SK-N-SH (cell line): ENCODE results near the gene FBF1. TPM values are rescaled to one million over a fixed set of nuclear protein-coding genes. Genes with fewer than 3 reads are reported as not detected.

ENCODE experiments used
- CTCF ChIA-PET: fragments of 300-600, 350-600 bp; formaldehyde crosslinking; extraction: SDS; loops from one replicate; lab custom pipeline; 2021; lab: Yijun Ruan, JAX
- POLR2A ChIA-PET: fragments of 350-600 bp; sonication (Branson Sonifier 250); formaldehyde crosslinking; extraction: SDS; loops from one replicate; lab custom pipeline; 2020; ENCODE audit warnings: antibody characterized with exemption, inconsistent platforms; lab: Yijun Ruan, JAX
- DNase-seq: peaks from one replicate; pipeline ENCODE4 v3.0.0; 2012
- H2AFZ ChIP-seq: fragments of 200-600 bp; sonication (generic); 2 replicates; pipeline ENCODE4 v1.8.1; 2016; ENCODE audit warnings: antibody characterized with exemption, mild to moderate bottlenecking, low read depth
- H3F3A ChIP-seq: fragments of 200-600 bp; sonication (generic); replicated peaks from 2 replicates; pipeline ENCODE3; 2016; ENCODE audit warnings: antibody characterized with exemption, mild to moderate bottlenecking; ENCODE audit not compliant: insufficient read depth
- H3K27ac ChIP-seq, 2 experiments: fragments of 200-500 bp in 1 of 2; fragments of 200-600 bp in 1 of 2; sonication (Bioruptor generic) in 1 of 2; sonication (generic), shearing (Covaris generic) in 1 of 2; 2 replicates each; pipeline versions ENCODE4 v1.5.1 to v1.6.1; 2014 to 2016; ENCODE audit warnings: low read depth in 2 of 2, inconsistent platforms in 1 of 2, low read length in 1 of 2, mild to moderate bottlenecking in 1 of 2, mixed read lengths in 1 of 2
- H3K27me3 ChIP-seq: fragments of 200-600 bp; sonication (generic), shearing (Covaris generic); 2 replicates; pipeline ENCODE4 v1.6.1; 2016; ENCODE audit warnings: mixed run types; ENCODE audit not compliant: insufficient read depth
- H3K36me3 ChIP-seq, 2 experiments: fragments of 200-500 bp in 1 of 2; fragments of 200-600 bp in 1 of 2; sonication (Bioruptor generic) in 1 of 2; sonication (generic) in 1 of 2; replicated peaks in 1 of 2; 2 replicates each; pipeline versions ENCODE3 to v1.5.1; 2014 to 2016; ENCODE audit warnings: low read length in 1 of 2, mild to moderate bottlenecking in 1 of 2; ENCODE audit not compliant: insufficient read depth in 2 of 2, control insufficient read depth in 1 of 2
- H3K4me1 ChIP-seq, 2 experiments: fragments of 200-500 bp in 1 of 2; fragments of 200-600 bp in 1 of 2; sonication (Bioruptor generic) in 1 of 2; sonication (generic), shearing (Covaris generic) in 1 of 2; 2 replicates each; pipeline versions ENCODE4 v1.5.1 to v1.6.1; 2014 to 2016; ENCODE audit warnings: low read depth in 1 of 2, low read length in 1 of 2, mixed run types in 1 of 2; ENCODE audit not compliant: insufficient read depth in 2 of 2, control insufficient read depth in 1 of 2
- H3K4me2 ChIP-seq: fragments of 200-600 bp; sonication (generic), shearing (Covaris generic); 2 replicates; pipeline ENCODE4 v1.6.1; 2017; ENCODE audit warnings: mixed run types
- H3K4me3 ChIP-seq, 2 experiments: fragments of 200-500 bp in 1 of 2; fragments of 200-600 bp in 1 of 2; sonication (Bioruptor generic) in 1 of 2; sonication (generic), shearing (Covaris generic) in 1 of 2; 2 replicates each; pipeline versions ENCODE4 v1.5.1 to v1.8.1; 2014 to 2016; ENCODE audit warnings: low read depth in 2 of 2, inconsistent platforms in 1 of 2, low read length in 1 of 2, mild to moderate bottlenecking in 1 of 2, mixed read lengths in 1 of 2, moderate library complexity in 1 of 2
- H3K79me2 ChIP-seq: fragments of 200-600 bp; sonication (generic); 2 replicates; pipeline ENCODE4 v1.8.1; 2017; ENCODE audit warnings: mild to moderate bottlenecking; ENCODE audit not compliant: insufficient read depth
- H3K9ac ChIP-seq: fragments of 200-600 bp; sonication (generic); 2 replicates; pipeline ENCODE4 v1.6.1; 2017; ENCODE audit warnings: mixed run types
- H3K9me2 ChIP-seq: fragments of 200-600 bp; sonication (generic); 2 replicates; pipeline ENCODE4 v1.6.1; 2017; ENCODE audit warnings: mixed run types
- H3K9me3 ChIP-seq: fragments of 200-600 bp; sonication (generic); 2 replicates; pipeline ENCODE4 v1.6.1; 2017; ENCODE audit warnings: mixed run types, mild to moderate bottlenecking, moderate library complexity
- H4K20me1 ChIP-seq: fragments of 200-600 bp; sonication (generic); 2 replicates; pipeline ENCODE4 v1.6.1; 2017; ENCODE audit warnings: mild to moderate bottlenecking, mixed run types; ENCODE audit not compliant: insufficient read depth
- EP300 ChIP-seq, 2 experiments: IDR thresholded peaks; 2 replicates each; pipeline versions ENCODE4 v1.4.0 to v1.6.1; 2012; ENCODE audit warnings: borderline replicate concordance in 1 of 2, low read depth in 1 of 2, low read length in 1 of 2
- FOXJ3 ChIP-seq: sonication (generic); formaldehyde crosslinking; IDR thresholded peaks from 2 replicates; pipeline ENCODE4 v1.5.1; 2020; ENCODE audit warnings: mild to moderate bottlenecking, missing genetic modification reagents
- JUND ChIP-seq: IDR thresholded peaks from 2 replicates; pipeline ENCODE4 v1.4.0; 2012
- MAX ChIP-seq: IDR thresholded peaks from 2 replicates; pipeline ENCODE4 v1.4.0; 2012; ENCODE audit warnings: low read depth
- MXI1 ChIP-seq: IDR thresholded peaks from 2 replicates; pipeline ENCODE4 v1.6.1; 2012; ENCODE audit warnings: mild to moderate bottlenecking, low read depth, low read length, improper control_type of control experiment
- NFIC ChIP-seq: IDR thresholded peaks from 2 replicates; pipeline ENCODE4 v1.4.0; 2012; ENCODE audit warnings: borderline replicate concordance
- NRF1 ChIP-seq: IDR thresholded peaks from 2 replicates; pipeline ENCODE4 v1.6.1; 2012; ENCODE audit warnings: low read depth, mild to moderate bottlenecking, low read length
- RFX5 ChIP-seq: IDR thresholded peaks from 2 replicates; pipeline ENCODE4 v1.6.1; 2012; ENCODE audit warnings: mild to moderate bottlenecking, improper control_type of control experiment, low read length
- SMC3 ChIP-seq: IDR thresholded peaks from 2 replicates; pipeline ENCODE4 v1.6.1; 2012; ENCODE audit warnings: low read depth, low read length, improper control_type of control experiment
- TEAD4 ChIP-seq: IDR thresholded peaks from 2 replicates; pipeline ENCODE4 v1.4.0; 2012; ENCODE audit warnings: mild to moderate bottlenecking, borderline replicate concordance; ENCODE audit not compliant: insufficient read depth
- ZBTB33 ChIP-seq: IDR thresholded peaks from 2 replicates; pipeline ENCODE4 v1.4.0; 2012; ENCODE audit warnings: low read depth, borderline replicate concordance
- WGBS: methylation state at CpG from one replicate; pipeline ENCODE4 v1.1.6; 2017; ENCODE audit warnings: low lambda C conversion rate; 5-methylcytosine and 5-hydroxymethylcytosine counted together
- polyA plus RNA-seq, 3 experiments: library from polyadenylated mRNA; depleted of rRNA; stranded (reverse); fragments of >200 nt; gene quantifications; 2 replicates each; pipeline ENCODE4 v1.2.3, GENCODE V29; 2012

FBF1 gene
- polyA plus RNA-seq, 1 of the 3 experiments (the other 2 are of a cell fraction), result 19.0 TPM

- 94% methylated on average over 25 of the region's 32 CpGs for WGBS
- H3K4me3 ChIP-seq, result no peak overlapping the region
- H3K27me3 ChIP-seq, result no peaks in the 10 kb centered on the region
- no peak for TF ChIP-seq NRF1
- TF ChIP-seq MAX, result no peak
- TF ChIP-seq EP300 (IDR thresholded peaks at IDR 0.05; ENCODE audit: borderline replicate concordance in 1 of 2, low read depth in 1 of 2, low read length in 1 of 2), result no peak
- TF ChIP-seq MXI1, result no peak
- TF ChIP-seq RFX5, result no peak
- TF ChIP-seq TEAD4, result no peak
- TF ChIP-seq ZBTB33, result no peak
- TF ChIP-seq SMC3, result no peak
- peaks cover 4 to 8% of the 10 kb centered on the region in 2 experiments for H3K36me3 ChIP-seq
- H3K9me3 ChIP-seq, result no peaks in the 10 kb centered on the region
- H3F3A ChIP-seq, result no peaks in the 10 kb centered on the region
- H3K27ac ChIP-seq, result no peak overlapping the region
- DNase-seq, result no peak
- no peaks in the 10 kb centered on the region for H3K79me2 ChIP-seq
- H3K4me2 ChIP-seq, result no peak overlapping the region
- H3K9ac ChIP-seq, result no peak overlapping the region
- CTCF ChIA-PET, result interaction anchor here (1.0 to 2.2 kb wide), 3 partner anchors 13 to 91 kb away, joined by 3 to 6 read pairs (median 4); partner anchors contain the start of gene TRIM65
- no peak overlapping the region for H2AFZ ChIP-seq
- POLR2A ChIA-PET, result no interaction called here
- H3K4me1 ChIP-seq, result peaks cover 0 to 18% of the 10 kb centered on the region in 2 experiments; a peak in 1 of 4 replicates
- H4K20me1 ChIP-seq, result no peaks in the 10 kb centered on the region
- H3K9me2 ChIP-seq, result no peaks in the 10 kb centered on the region
These were observed 27.2 kb downstream of the FBF1 start for GRCh38 chr17:75913537-75914210.

- Histone ChIP-seq H4K20me1 (no peaks in the 10 kb centered on the region), H3F3A (peaks cover under 1% of the 10 kb centered on the region), H2AFZ (no peak overlapping the region), H3K27ac (no peak overlapping the region), H3K27me3 (no peaks in the 10 kb centered on the region), H3K9me2 (no peaks in the 10 kb centered on the region), H3K9me3 (no peaks in the 10 kb centered on the region), H3K36me3 (peaks cover 4 to 8% of the 10 kb centered on the region in 2 experiments), H3K4me2 (no peak overlapping the region), H3K79me2 (peaks cover 2% of the 10 kb centered on the region; the same call in 1 of the 2 replicates), H3K9ac (no peak overlapping the region), H3K4me3 (no peak overlapping the region), H3K4me1 (peaks cover 0 to 18% of the 10 kb centered on the region in 2 experiments; a peak in 1 of 4 replicates)
- no peak for DNase-seq
- 98% methylated on average over 3 of the region's 6 CpGs for WGBS
- no peak for TF ChIP-seq MAX
- no peak for TF ChIP-seq NFIC
- TF ChIP-seq JUND, result no peak
- TF ChIP-seq FOXJ3, result no peak
- POLR2A ChIA-PET, result interaction anchor here (0.9 kb wide), 1 partner anchor 100 kb away, joined by 3 read pairs; no protein-coding TSS in a partner anchor
- CTCF ChIA-PET, result interaction anchor here (0.9 to 4.4 kb wide), 15 partner anchors 10 to 388 kb away, joined by 3 to 27 read pairs (median 7); partner anchors contain the start of genes CDK3, TRIM65 and WBP2
These were observed 30.1 kb downstream of the FBF1 start for GRCh38 chr17:75910699-75911098.
